WERI-Rb-1 (cell line): ENCODE measurements around the gene TNRC6C.

Experiments used
- DNase-seq: peaks from one replicate; pipeline ENCODE4 v3.0.0-alpha.2; 2020
- H3K27ac ChIP-seq: fragments of 250-450 bp; sonication (Bioruptor Pico); 2 replicates; pipeline ENCODE4 v1.5.1; 2020; ENCODE audit warnings: mild to moderate bottlenecking, moderate library complexity
- H3K27me3 ChIP-seq: fragments of 250-450 bp; sonication (Bioruptor Pico); 2 replicates; pipeline ENCODE4 v1.5.1; 2021; ENCODE audit warnings: mild to moderate bottlenecking, low read depth, moderate library complexity; ENCODE audit not compliant: insufficient read depth, severe bottlenecking
- H3K36me3 ChIP-seq: fragments of 250-450 bp; sonication (Bioruptor Pico); 2 replicates; pipeline ENCODE4 v1.5.1; 2020; ENCODE audit warnings: mild to moderate bottlenecking, moderate library complexity
- H3K4me3 ChIP-seq: 2 replicates; pipeline ENCODE4 v1.5.1; 2011; ENCODE audit warnings: low read depth, mild to moderate bottlenecking, control low read depth, low read length
- H3K9me3 ChIP-seq: fragments of 250-450 bp; sonication (Bioruptor Pico); 2 replicates; pipeline ENCODE4 v1.5.1; 2021; ENCODE audit warnings: mild to moderate bottlenecking, moderate library complexity; ENCODE audit not compliant: severe bottlenecking
- TF ChIP-seq, protein P1 (sequence below): IDR thresholded peaks from 2 replicates; pipeline ENCODE4 v1.5.1; 2011; ENCODE audit warnings: low read depth, mild to moderate bottlenecking, control low read depth, inconsistent platforms, low read length

Gene TNRC6C

DNA sequence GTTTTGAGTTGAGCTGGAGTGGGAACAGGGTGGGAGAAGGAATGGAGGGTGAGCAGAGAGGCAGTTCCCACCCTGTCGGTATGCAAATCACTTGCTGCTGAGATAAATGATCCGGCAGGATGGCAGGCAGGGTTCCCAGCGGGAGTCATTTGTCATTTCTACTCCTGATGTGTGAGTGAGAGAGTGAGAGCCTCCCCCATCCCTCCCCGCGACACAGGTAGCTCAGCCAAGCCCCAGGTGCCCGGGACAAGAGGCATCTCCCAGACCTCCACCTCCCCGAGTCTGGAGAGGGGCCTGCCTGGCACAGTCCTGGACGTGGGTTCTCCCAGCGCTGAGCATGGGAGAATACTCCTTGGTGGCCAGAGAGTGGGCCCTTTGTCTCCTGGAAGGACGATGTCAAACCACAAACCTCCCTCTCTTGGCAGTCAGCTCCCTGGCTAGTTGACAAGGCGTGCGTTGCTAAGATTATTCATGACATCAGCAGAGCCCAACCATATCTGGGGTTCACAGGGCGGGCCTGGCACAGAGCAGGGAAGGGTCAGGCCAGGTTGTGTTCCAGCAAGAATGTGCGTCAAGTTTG lies 33.7 kb upstream of the TNRC6C start:
- TF ChIP-seq, protein P1, sequence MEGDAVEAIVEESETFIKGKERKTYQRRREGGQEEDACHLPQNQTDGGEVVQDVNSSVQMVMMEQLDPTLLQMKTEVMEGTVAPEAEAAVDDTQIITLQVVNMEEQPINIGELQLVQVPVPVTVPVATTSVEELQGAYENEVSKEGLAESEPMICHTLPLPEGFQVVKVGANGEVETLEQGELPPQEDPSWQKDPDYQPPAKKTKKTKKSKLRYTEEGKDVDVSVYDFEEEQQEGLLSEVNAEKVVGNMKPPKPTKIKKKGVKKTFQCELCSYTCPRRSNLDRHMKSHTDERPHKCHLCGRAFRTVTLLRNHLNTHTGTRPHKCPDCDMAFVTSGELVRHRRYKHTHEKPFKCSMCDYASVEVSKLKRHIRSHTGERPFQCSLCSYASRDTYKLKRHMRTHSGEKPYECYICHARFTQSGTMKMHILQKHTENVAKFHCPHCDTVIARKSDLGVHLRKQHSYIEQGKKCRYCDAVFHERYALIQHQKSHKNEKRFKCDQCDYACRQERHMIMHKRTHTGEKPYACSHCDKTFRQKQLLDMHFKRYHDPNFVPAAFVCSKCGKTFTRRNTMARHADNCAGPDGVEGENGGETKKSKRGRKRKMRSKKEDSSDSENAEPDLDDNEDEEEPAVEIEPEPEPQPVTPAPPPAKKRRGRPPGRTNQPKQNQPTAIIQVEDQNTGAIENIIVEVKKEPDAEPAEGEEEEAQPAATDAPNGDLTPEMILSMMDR, result no peak
- Histone ChIP-seq H3K4me3 (no peak overlapping the region), H3K27me3 (no peaks in the 10 kb centered on the region), H3K9me3 (peaks cover under 1% of the 10 kb centered on the region), H3K27ac (no peak overlapping the region), H3K36me3 (no peaks in the 10 kb centered on the region)
- DNase-seq, result no peak

DNA sequence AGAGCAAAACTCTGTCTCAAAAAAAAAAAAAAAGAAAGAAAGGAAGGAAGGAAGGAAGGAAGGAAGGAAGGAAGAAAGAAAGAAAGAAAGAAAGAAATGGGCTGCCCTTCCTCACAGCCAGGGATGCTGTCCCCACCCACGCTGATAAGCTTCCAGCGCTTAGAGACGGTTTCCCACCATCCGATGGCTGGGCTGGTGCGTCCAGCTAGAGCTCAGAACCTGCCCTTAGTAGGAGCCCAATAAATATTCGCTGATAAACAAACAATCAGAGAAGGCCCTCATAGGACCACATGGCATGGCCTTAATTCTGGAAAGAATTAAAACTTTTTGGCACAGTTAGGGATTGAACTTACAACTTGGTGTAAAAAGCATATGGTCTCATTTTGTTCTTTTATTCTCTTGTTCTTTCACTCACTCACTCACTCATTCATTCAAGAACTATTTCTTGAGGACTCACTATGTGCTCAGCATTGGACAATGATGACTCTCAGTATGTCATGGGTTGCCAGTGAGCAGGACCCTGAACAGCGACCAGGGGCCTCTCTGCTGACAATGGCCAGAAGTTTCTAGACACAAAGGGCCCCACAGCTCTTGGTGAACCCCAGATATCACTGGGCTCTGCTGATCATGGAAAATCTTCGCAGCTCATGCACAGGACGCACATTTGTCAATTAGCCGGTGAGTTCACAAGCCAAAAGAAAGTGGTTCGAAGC lies 32.5 kb upstream of the TNRC6C start:
- Histone ChIP-seq H3K27ac (no peak overlapping the region), H3K9me3 (no peaks in the 10 kb centered on the region), H3K36me3 (no peaks in the 10 kb centered on the region), H3K4me3 (no peak overlapping the region), H3K27me3 (no peaks in the 10 kb centered on the region)
- no peak for DNase-seq
- TF ChIP-seq, protein P1, result no peak

DNA sequence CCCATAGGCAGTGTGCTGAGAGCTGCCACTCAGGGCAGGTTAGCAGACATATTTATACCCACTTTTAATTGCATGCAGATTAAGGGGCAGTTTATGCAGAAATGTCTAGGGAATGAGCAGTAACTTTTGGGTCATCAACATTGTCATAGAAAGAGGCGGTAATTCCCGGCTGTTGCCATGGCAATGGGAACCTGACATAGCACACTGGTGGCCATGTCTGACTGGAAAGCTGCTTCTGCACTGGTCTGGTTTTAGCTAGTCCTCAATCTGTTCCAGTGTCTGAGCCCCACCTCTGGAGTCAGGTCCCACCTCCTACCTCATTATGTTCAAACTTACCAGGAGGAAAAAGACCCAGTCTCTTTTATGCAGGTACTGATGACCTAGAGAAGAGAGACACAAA lies 31.5 kb upstream of the TNRC6C start:
- H3K27me3 ChIP-seq, result no peaks in the 10 kb centered on the region
- no peak for DNase-seq
- no peaks in the 10 kb centered on the region for H3K36me3 ChIP-seq
- TF ChIP-seq, protein P1, result no peak
- H3K27ac ChIP-seq, result no peak overlapping the region
- H3K9me3 ChIP-seq, result no peaks in the 10 kb centered on the region
- no peak overlapping the region for H3K4me3 ChIP-seq

DNA sequence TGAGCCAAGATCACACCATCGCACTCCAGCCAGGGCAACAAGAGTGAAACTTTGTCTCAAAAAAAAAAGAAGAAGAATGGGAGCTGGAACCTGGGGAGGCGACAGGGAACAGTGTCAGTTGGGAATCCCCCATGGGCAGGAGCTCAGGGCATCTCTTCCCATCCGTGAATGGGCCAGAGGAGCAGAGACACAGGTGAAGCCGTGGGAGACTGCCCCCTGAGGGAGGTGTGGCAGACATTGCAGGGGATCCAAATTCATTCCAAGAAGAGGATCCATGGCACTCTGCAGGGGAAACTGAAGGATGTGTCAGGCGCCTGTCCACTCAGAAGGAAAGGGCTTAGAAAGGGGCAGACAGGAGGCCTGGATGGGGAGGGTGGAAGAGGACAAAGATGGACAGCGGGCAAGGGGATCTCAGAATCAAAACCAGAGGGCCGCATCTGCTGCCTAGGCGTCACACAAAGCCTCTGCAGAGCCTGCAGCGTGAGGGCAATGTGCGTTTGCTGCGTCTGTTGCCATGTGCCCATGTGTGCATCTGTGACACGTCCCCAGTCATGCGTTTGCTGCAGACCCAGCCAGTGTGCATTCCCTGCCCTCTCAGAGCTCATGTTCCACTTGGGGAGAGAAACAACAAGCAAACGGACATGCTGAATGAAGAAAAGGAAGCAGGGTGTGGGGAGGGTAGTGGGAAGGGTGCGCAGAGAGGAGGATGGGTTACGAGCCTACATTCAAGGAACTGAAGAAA lies 30.6 kb upstream of the TNRC6C start:
- Histone ChIP-seq H3K27me3 (no peaks in the 10 kb centered on the region), H3K36me3 (no peaks in the 10 kb centered on the region), H3K4me3 (no peak overlapping the region), H3K9me3 (no peaks in the 10 kb centered on the region), H3K27ac (no peak overlapping the region)
- TF ChIP-seq, protein P1, result no peak
- DNase-seq, result no peak

DNA sequence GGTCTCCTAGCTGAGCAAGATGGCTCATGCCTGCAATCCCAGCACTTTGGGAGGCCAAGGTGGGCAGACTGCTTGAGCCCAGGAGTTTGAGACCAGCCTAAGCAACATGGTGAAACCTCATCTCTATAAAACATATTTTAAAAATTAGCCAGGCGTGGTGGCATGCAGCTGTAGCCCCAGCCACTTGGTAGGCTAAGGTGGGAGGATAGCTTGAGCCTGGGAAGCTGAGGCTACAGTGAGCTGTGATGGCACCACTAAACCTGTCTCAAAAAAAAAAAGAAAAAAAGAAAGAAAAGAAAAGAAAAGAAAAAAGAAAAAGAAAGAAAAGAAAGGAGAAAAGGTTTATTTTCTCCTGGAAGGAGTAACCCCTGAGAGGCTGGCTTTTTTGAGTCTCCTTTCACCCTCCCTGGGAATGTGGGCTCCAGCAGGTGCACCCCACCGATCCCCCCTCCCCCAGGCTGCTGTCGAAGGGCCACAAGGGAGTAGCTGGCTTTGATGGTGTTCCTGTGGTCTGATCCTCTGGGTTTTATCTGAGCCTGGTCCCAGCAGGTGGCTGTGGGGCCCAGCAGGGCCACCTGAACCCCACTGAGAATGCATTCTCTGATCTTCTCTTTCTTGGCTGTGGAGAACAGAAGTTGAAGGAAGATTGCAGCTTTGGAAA lies 29.9 kb upstream of the TNRC6C start:
- Histone ChIP-seq H3K27me3 (no peaks in the 10 kb centered on the region), H3K27ac (no peak overlapping the region), H3K36me3 (no peaks in the 10 kb centered on the region), H3K4me3 (no peak overlapping the region), H3K9me3 (no peaks in the 10 kb centered on the region)
- TF ChIP-seq, protein P1, result no peak
- no peak for DNase-seq
